GM10248 (cell line): ENCODE measurements around the gene TAGLN3.
"Not testable (repeated sequence)": the region's sequence is repeated elsewhere in the genome, so short reads cannot be mapped to it uniquely, and the experiment has no call there.

ENCODE experiments used
- CTCF ChIA-PET: fragments of 300-600 bp; sonication (Branson Sonifier 250); formaldehyde crosslinking; extraction: SDS; loops from one replicate; lab custom pipeline; 2021; ENCODE audit warnings: antibody characterized with exemption; lab: Yijun Ruan, JAX
- POLR2A ChIA-PET: fragments of 350-650 bp; sonication (Branson Sonifier 250); formaldehyde crosslinking; extraction: SDS; loops from one replicate; lab custom pipeline; 2020; ENCODE audit warnings: antibody characterized with exemption; lab: Yijun Ruan, JAX
- DNase-seq: peaks from one replicate; pipeline ENCODE4 v3.0.0; 2012; ENCODE audit errors: extremely low spot score
- CTCF ChIP-seq: IDR thresholded peaks from 2 replicates; pipeline ENCODE4 v1.5.1; 2012; ENCODE audit warnings: mild to moderate bottlenecking, low read depth; ENCODE audit errors: extremely low read depth, missing control alignments, control extremely low read depth

TAGLN3 gene

GRCh38 chr3:112032098-112032731, 33.5 kb downstream of the TAGLN3 start:
- POLR2A ChIA-PET: no interaction called here
- TF ChIP-seq CTCF: no peak
- DNase-seq: no peak
- CTCF ChIA-PET: interaction anchor here (1.2 to 3.8 kb wide), 4 partner anchors 9 to 19 kb away, joined by 4 to 16 read pairs (median 6); no protein-coding TSS in a partner anchor

- no peak for TF ChIP-seq CTCF
- ChIA-PET POLR2A (no interaction called here), CTCF (interaction anchor here (0.9 to 2.7 kb wide), 5 partner anchors 9 to 45 kb away, joined by 3 to 16 read pairs (median 5); no protein-coding TSS in a partner anchor)
- no peak for DNase-seq
These were observed 35.7 kb downstream of the TAGLN3 start, which contains the start of gene TMPRSS7 for GRCh38 chr3:112034436-112034835. Gene TMPRSS7 (plus strand): TSS chr3:112034736. CDS start chr3:112034846, 110 bp downstream.

DNA sequence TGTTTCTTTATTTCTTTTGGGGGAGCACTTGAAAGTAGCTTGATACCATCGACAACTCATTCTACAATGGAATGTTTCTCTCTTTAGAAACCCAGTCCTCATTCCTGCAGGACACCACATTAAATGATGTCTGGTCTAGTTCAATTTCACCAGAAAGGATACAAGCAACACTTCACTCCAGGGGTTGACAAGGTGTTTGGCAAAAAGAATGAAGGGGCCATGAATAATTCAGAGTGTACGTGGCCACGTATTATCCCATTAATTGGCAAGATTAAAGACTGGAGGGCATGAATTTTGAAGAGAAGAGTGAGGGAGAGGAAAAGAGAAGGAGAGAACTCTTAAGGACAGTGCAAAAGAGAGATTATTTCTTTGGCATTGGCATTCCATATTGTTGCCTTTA, 36.5 kb downstream of the TAGLN3 start:
- DNase-seq: no peak
- CTCF ChIA-PET: interaction anchor here (0.9 to 2.7 kb wide), 4 partner anchors 8 to 46 kb away, joined by 3 to 16 read pairs (median 4); no protein-coding TSS in a partner anchor
- POLR2A ChIA-PET: no interaction called here
- TF ChIP-seq CTCF: no peak

GRCh38 chr3:112037194-112037593, 38.5 kb downstream of the TAGLN3 start:
- DNase-seq, CTCF ChIA-PET, POLR2A ChIA-PET: not testable (repeated sequence)

- no peak for TF ChIP-seq CTCF
- POLR2A ChIA-PET: no interaction called here
- CTCF ChIA-PET: interaction anchor here (0.9 to 2.7 kb wide), 9 partner anchors 13 to 323 kb away, joined by 3 to 15 read pairs (median 5); no protein-coding TSS in a partner anchor
- peak; percentile 12 for DNase-seq
These were observed 40.1 kb downstream of the TAGLN3 start for GRCh38 chr3:112038863-112039262.

DNA sequence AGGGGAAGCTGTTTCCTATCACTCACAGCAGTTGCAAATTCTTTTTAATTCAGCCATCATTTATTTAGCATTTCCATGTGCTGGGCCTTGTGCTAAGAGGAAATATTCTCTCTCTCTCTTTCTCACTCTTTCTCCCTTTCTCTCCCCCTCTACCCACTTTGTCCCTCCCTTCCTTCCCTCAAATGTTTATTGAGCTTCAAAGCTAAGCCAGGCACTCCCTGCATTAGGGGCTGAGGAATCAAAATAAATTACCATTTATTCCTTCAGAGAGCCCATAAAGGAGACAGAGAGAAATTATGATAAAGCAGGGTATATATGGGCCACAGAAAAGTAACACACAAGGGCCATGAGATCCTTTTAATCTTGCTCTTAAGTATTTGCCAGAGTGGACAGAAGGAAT, 42.6 kb downstream of the TAGLN3 start:
- CTCF ChIA-PET: interaction anchor here (1.0 to 2.1 kb wide), 5 partner anchors 9 to 324 kb away, joined by 3 to 11 read pairs (median 3); no protein-coding TSS in a partner anchor

More for the DNA sequence above, 42.6 kb downstream of the TAGLN3 start:
- no peak for TF ChIP-seq CTCF
- POLR2A ChIA-PET: no interaction called here
- no peak for DNase-seq
